ENCODE measurements around the gene PIP5KL1.

Gene PIP5KL1

GRCh38 chr9:127931092-127931881 lies 710 bp upstream of the PIP5KL1 start:
- TF ChIP-seq ARNTL (CRISPR knock-in tag; IDR thresholded peaks at IDR 0.05; ENCODE audit: borderline replicate concordance, low read depth) (no peak), TOX (CRISPR knock-in tag; IDR thresholded peaks at IDR 0.05; ENCODE audit: borderline replicate concordance) (peak; percentile 22; the same call in 1 of the 2 replicates), RARB (CRISPR knock-in tag; IDR thresholded peaks at IDR 0.05) (0 out of 2 replicates have a peak, but pooled peaks have one; percentile 7), CSRNP3 (CRISPR knock-in tag; IDR thresholded peaks at IDR 0.05) (peak; percentile 11; the same call in 1 of the 2 replicates), ZFP30 (CRISPR knock-in tag; IDR thresholded peaks at IDR 0.05) (no peak), GLIS3 (CRISPR knock-in tag; IDR thresholded peaks at IDR 0.05) (no peak)
- peak; percentile 46 for ATAC-seq

GRCh38 chr9:127929625-127929979 lies 975 bp downstream of the PIP5KL1 start:
- ATAC-seq: no peak
- TF ChIP-seq, protein P1, sequence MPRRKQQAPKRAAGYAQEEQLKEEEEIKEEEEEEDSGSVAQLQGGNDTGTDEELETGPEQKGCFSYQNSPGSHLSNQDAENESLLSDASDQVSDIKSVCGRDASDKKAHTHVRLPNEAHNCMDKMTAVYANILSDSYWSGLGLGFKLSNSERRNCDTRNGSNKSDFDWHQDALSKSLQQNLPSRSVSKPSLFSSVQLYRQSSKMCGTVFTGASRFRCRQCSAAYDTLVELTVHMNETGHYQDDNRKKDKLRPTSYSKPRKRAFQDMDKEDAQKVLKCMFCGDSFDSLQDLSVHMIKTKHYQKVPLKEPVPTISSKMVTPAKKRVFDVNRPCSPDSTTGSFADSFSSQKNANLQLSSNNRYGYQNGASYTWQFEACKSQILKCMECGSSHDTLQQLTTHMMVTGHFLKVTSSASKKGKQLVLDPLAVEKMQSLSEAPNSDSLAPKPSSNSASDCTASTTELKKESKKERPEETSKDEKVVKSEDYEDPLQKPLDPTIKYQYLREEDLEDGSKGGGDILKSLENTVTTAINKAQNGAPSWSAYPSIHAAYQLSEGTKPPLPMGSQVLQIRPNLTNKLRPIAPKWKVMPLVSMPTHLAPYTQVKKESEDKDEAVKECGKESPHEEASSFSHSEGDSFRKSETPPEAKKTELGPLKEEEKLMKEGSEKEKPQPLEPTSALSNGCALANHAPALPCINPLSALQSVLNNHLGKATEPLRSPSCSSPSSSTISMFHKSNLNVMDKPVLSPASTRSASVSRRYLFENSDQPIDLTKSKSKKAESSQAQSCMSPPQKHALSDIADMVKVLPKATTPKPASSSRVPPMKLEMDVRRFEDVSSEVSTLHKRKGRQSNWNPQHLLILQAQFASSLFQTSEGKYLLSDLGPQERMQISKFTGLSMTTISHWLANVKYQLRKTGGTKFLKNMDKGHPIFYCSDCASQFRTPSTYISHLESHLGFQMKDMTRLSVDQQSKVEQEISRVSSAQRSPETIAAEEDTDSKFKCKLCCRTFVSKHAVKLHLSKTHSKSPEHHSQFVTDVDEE (CRISPR knock-in tag; IDR thresholded peaks at IDR 0.05): no peak
- no peak for TF ChIP-seq ESRRG (CRISPR knock-in tag; IDR thresholded peaks at IDR 0.05)
- no peak for TF ChIP-seq RARB (CRISPR knock-in tag; IDR thresholded peaks at IDR 0.05)
- no peak for TF ChIP-seq ARNTL (CRISPR knock-in tag; IDR thresholded peaks at IDR 0.05; ENCODE audit: borderline replicate concordance, low read depth)

- ATAC-seq: no peak
- TF ChIP-seq ESRRG (CRISPR knock-in tag; IDR thresholded peaks at IDR 0.05): no peak
- no peak for TF ChIP-seq PPARA (CRISPR knock-in tag; IDR thresholded peaks at IDR 0.05; ENCODE audit: borderline replicate concordance)
- TF ChIP-seq PATZ1 (CRISPR knock-in tag; IDR thresholded peaks at IDR 0.05; ENCODE audit: borderline replicate concordance): no peak
- TF ChIP-seq TOX (CRISPR knock-in tag; IDR thresholded peaks at IDR 0.05; ENCODE audit: borderline replicate concordance): no peak
- TF ChIP-seq ARNTL (CRISPR knock-in tag; IDR thresholded peaks at IDR 0.05; ENCODE audit: borderline replicate concordance, low read depth): no peak
- no peak for TF ChIP-seq ZNF565 (CRISPR knock-in tag; conservative IDR thresholded peaks at IDR 0.05; ENCODE audit: low read depth)
- no peak for TF ChIP-seq POU6F1 (CRISPR knock-in tag; IDR thresholded peaks at IDR 0.05; ENCODE audit: borderline replicate concordance, low read depth)
- no peak for TF ChIP-seq CSDC2 (CRISPR knock-in tag; IDR thresholded peaks at IDR 0.05)
These were observed 1.6 kb downstream of the PIP5KL1 start for GRCh38 chr9:127928676-127929624.

GRCh38 chr9:127927988-127928675 lies 2.4 kb downstream of the PIP5KL1 start:
- ATAC-seq: no peak
- no peak for TF ChIP-seq CSRNP3 (CRISPR knock-in tag; IDR thresholded peaks at IDR 0.05)

Measured in SK-N-SH treated with all-trans-retinoic acid at 6 μM for 48 hours (cell line).